ENCODE results near the gene UBE3B. TPM values are rescaled to one million over a fixed set of nuclear protein-coding genes. Genes with fewer than 3 reads are reported as not detected.

The UBE3B gene
- total RNA-seq, 1 donor: 21.0 TPM

GRCh38 chr12:109448707-109449390, 28.6 kb upstream of the UBE3B start:
- DNase-seq (ENCODE audit: low read depth in 2 of 3, low spot score in 2 of 3): no peak

GRCh38 chr12:109449845-109450532, 27.4 kb upstream of the UBE3B start:
- no peak for DNase-seq (ENCODE audit: low read depth in 2 of 3, low spot score in 2 of 3)

- DNase-seq (ENCODE audit: low read depth in 2 of 3, low spot score in 2 of 3): no peak
Measured at GRCh38 chr12:109450980-109451379, 26.5 kb upstream of the UBE3B start.

- no peak for DNase-seq (ENCODE audit: low read depth in 2 of 3, low spot score in 2 of 3)
Measured at GRCh38 chr12:109451400-109451799, 26.0 kb upstream of the UBE3B start.

- DNase-seq (ENCODE audit: low read depth in 2 of 3, low spot score in 2 of 3): no peak
Measured at GRCh38 chr12:109452489-109452888, 24.9 kb upstream of the UBE3B start.

- DNase-seq (ENCODE audit: low read depth in 2 of 3, low spot score in 2 of 3): no peak
Measured at GRCh38 chr12:109455706-109456105, 21.7 kb upstream of the UBE3B start.

- DNase-seq (ENCODE audit: low read depth in 2 of 3, low spot score in 2 of 3): no peak
Measured at GRCh38 chr12:109458086-109458485, 19.3 kb upstream of the UBE3B start.

GRCh38 chr12:109458771-109459208, 18.6 kb upstream of the UBE3B start:
- no peak for DNase-seq (ENCODE audit: low read depth in 2 of 3, low spot score in 2 of 3)

- DNase-seq (ENCODE audit: low read depth in 2 of 3, low spot score in 2 of 3): no peak
Measured at GRCh38 chr12:109459247-109459646, 18.2 kb upstream of the UBE3B start.

- no peak for DNase-seq (ENCODE audit: low read depth in 2 of 3, low spot score in 2 of 3)
Measured at GRCh38 chr12:109460538-109460937, 16.9 kb upstream of the UBE3B start.

GRCh38 chr12:109461049-109461845, 16.2 kb upstream of the UBE3B start:
- peak in 2 of 3 donors; percentile 17 to 39 for DNase-seq (ENCODE audit: low read depth in 2 of 3, low spot score in 2 of 3)

- no peak for DNase-seq (ENCODE audit: low read depth in 2 of 3, low spot score in 2 of 3)
Measured at GRCh38 chr12:109461846-109462756, 15.3 kb upstream of the UBE3B start.

- DNase-seq (ENCODE audit: low read depth in 2 of 3, low spot score in 2 of 3): peak in 1 of 3 donors; percentile 7
Measured at GRCh38 chr12:109462868-109463692, 14.4 kb upstream of the UBE3B start.

- no peak for DNase-seq (ENCODE audit: low read depth in 2 of 3, low spot score in 2 of 3)
Measured at GRCh38 chr12:109463756-109464155, 13.7 kb upstream of the UBE3B start.

GRCh38 chr12:109464642-109465351, 12.6 kb upstream of the UBE3B start:
- DNase-seq (ENCODE audit: low read depth in 2 of 3, low spot score in 2 of 3): no peak

- no peak for DNase-seq (ENCODE audit: low read depth in 2 of 3, low spot score in 2 of 3)
Measured at GRCh38 chr12:109466305-109466704, 11.1 kb upstream of the UBE3B start.

- no peak for DNase-seq (ENCODE audit: low read depth in 2 of 3, low spot score in 2 of 3)
Measured at GRCh38 chr12:109466821-109467220, 10.6 kb upstream of the UBE3B start.

- peak in 1 of 3 donors; percentile 4 for DNase-seq (ENCODE audit: low read depth in 2 of 3, low spot score in 2 of 3)
Measured at GRCh38 chr12:109467978-109468676, 9.3 kb upstream of the UBE3B start.
